ENCODE results near the gene DTNB.

Gene DTNB

GRCh38 chr2:25585189-25585588 is 88.2 kb downstream of the DTNB start:
- no peak for TF ChIP-seq CTCF (IDR thresholded peaks at IDR 0.05; ENCODE audit: borderline replicate concordance, insufficient read depth, low read depth, low read length)
- H3K4me3 ChIP-seq (ENCODE audit: low read depth, low read length) = no peak overlapping the region

DNA sequence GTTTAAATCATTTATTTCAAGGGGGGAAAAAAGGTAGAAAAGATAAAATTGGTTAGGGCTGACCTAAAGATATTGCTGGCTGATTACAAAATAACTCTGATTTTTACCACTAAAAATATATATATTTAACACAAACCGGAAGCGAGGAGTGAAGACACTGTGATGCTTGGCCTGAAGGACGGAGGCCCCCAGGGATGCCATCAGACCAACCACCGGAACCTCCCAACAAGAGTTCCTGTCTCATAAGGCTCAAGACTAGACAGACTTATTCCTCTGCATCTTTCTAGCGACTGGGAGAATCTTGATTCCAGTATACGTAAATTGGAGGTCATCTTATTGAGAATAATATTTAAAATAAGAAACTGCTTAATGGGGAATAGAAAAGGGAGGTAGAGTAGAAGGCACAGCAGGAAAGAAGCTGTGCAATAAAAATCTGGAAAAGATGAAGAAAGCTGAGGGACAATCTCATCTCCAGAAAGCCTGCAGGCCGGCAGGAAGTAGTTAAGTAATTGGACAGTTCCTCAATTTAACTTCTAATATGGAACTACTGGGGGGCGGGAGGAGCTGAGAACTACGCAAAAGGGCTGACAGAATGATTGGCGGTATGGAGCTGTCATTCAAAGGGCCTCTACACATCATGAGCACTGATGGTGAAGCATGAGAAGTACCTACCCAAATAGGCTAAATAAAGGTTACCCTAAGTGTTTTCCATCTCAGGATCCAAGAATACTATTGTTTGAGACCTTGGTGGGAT is 91.1 kb downstream of the DTNB start:
- TF ChIP-seq CTCF (IDR thresholded peaks at IDR 0.05; ENCODE audit: borderline replicate concordance, insufficient read depth, low read depth, low read length) = no peak
- no peak overlapping the region for H3K4me3 ChIP-seq (ENCODE audit: low read depth, low read length)

GRCh38 chr2:25576596-25576995 is 96.8 kb downstream of the DTNB start:
- TF ChIP-seq CTCF (IDR thresholded peaks at IDR 0.05; ENCODE audit: borderline replicate concordance, insufficient read depth, low read depth, low read length) = no peak
- H3K4me3 ChIP-seq (ENCODE audit: low read depth, low read length) = no peak overlapping the region

- TF ChIP-seq CTCF (IDR thresholded peaks at IDR 0.05; ENCODE audit: borderline replicate concordance, insufficient read depth, low read depth, low read length) = no peak
- H3K4me3 ChIP-seq (ENCODE audit: low read depth, low read length) = no peak overlapping the region
These were observed 100.7 kb downstream of the DTNB start for GRCh38 chr2:25572638-25573037.

DNA sequence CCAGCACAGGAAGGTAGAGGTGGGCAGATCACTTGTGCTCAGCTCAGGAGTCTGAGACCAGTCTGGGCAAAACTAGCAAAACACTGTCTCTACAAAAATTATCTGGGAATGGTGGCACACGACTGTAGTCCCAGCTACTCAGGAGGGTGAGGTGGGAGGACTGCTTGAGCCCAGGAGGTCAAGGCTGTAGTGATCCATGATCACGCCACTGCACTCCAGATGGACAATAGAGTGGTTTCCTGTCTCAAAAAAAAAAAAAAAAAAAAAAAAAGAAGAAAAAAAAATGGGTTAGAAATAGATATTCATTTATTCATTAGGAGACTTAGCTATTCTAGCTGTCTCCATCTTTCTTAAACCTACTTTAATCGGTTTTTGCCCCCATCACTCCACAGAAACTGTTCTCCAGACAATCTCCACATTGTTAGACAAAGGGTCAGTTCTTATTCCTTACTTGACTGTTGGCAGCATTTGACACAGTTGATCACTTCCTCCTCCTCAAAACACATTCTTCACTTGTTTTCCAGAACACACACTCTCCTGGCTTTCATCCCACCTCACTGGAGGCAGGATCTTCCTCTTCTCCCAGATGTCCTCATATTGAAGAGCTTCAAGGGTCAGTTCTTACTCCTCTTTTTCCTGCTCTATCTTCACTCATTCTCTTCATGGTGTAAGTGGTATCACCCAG is 103.1 kb downstream of the DTNB start:
- no peak for TF ChIP-seq CTCF (IDR thresholded peaks at IDR 0.05; ENCODE audit: borderline replicate concordance, insufficient read depth, low read depth, low read length)
- H3K4me3 ChIP-seq (ENCODE audit: low read depth, low read length) = no peak overlapping the region

GRCh38 chr2:25567406-25567805 is 106.0 kb downstream of the DTNB start:
- peak; percentile 37; the same call in 1 of the 2 replicates for TF ChIP-seq CTCF (IDR thresholded peaks at IDR 0.05; ENCODE audit: borderline replicate concordance, insufficient read depth, low read depth, low read length)
- no peak overlapping the region for H3K4me3 ChIP-seq (ENCODE audit: low read depth, low read length)

GRCh38 chr2:25566694-25567093 is 106.7 kb downstream of the DTNB start:
- no peak overlapping the region for H3K4me3 ChIP-seq (ENCODE audit: low read depth, low read length)
- TF ChIP-seq CTCF (IDR thresholded peaks at IDR 0.05; ENCODE audit: borderline replicate concordance, insufficient read depth, low read depth, low read length) = no peak

Data from GM12875 (cell line).